OCI-LY7 (cell line): ENCODE data around the gene SHMT2.

Experiments
- CTCF ChIP-seq: fragments of 200-600 bp; sonication (generic); conservative IDR thresholded peaks from 2 replicates; pipeline ENCODE4 v1.5.1; 2014; ENCODE audit warnings: mild to moderate bottlenecking, antibody characterized with exemption, low read length, moderate library complexity, mixed read lengths
- EZH2phosphoT487 ChIP-seq: fragments of 200-600 bp; sonication (generic); IDR thresholded peaks from 2 replicates; pipeline ENCODE4 v1.6.1; 2018; ENCODE audit warnings: low read depth, borderline replicate concordance, mild to moderate bottlenecking, mixed run types, antibody characterized with exemption, low read length, moderate library complexity, mixed read lengths

- TF ChIP-seq CTCF (no peak), EZH2phosphoT487 (no peak)
Observed at GRCh38 chr12:57181561-57182155, 47.9 kb upstream of the SHMT2 start.
